Right atrium auricular region (tissue), 2 donors: ENCODE data around the gene FOXP1. TPM values are rescaled to one million over a fixed set of nuclear protein-coding genes. Genes with fewer than 3 reads are reported as not detected.
"Not testable (repeated sequence)": the region's sequence is repeated elsewhere in the genome, so short reads cannot be mapped to it uniquely, and the experiment has no call there.

Experiments used
- DNase-seq: peaks from one replicate; pipeline ENCODE4 v3.0.0-alpha.2; 2019; ENCODE audit warnings: low spot score
- H3K27ac ChIP-seq, 2 donors: fragments of 200-600 bp; sonication (generic); 1 replicate in 1 of 2; 2 replicates in 1 of 2; pipeline ENCODE4 v1.5.1; 2016 to 2019
- H3K27me3 ChIP-seq, 2 donors: fragments of 200-600 bp; sonication (generic); one replicate each; pipeline versions ENCODE4 v1.5.1 to v1.6.0; 2017 to 2019
- H3K36me3 ChIP-seq: fragments of 200-600 bp; sonication (generic); one replicate; pipeline ENCODE4 v1.5.1; 2016
- H3K4me1 ChIP-seq, 2 donors: fragments of 200-600 bp; sonication (generic); one replicate each; pipeline versions ENCODE4 v1.5.1 to v1.6.0; 2017 to 2019
- H3K4me3 ChIP-seq, 2 donors: fragments of 200-600 bp; sonication (generic); 1 replicate in 1 of 2; 2 replicates in 1 of 2; pipeline ENCODE4 v1.5.1; 2017 to 2019; ENCODE audit warnings: mild to moderate bottlenecking in 1 of 2, moderate library complexity in 1 of 2
- H3K9me3 ChIP-seq, 2 donors: fragments of 200-600 bp; sonication (generic); one replicate each; pipeline ENCODE4 v1.5.1; 2019
- total RNA-seq, 2 donors: library from RNA; depleted of rRNA; stranded (reverse); fragments of >200 nt; gene quantifications; one replicate each; pipeline ENCODE4 v1.1.0, GENCODE V29; 2016
- TF ChIP-seq, protein P1 (sequence below), 2 donors: fragments of 200-600 bp; sonication (generic); IDR thresholded peaks; one replicate each; pipeline ENCODE4 v1.5.1; 2019; ENCODE audit warnings: antibody characterized with exemption in 2 of 2

The FOXP1 gene
- total RNA-seq, 2 donors from 2014 or later = 39.2 to 59.0 TPM

- Histone ChIP-seq H3K4me1 (peaks cover 0 to 26% of the 10 kb centered on the region in 2 donors), H3K9me3 (no peaks in the 10 kb centered on the region), H3K27me3 (no peaks in the 10 kb centered on the region), H3K36me3 (no peaks in the 10 kb centered on the region), H3K4me3 (no peak overlapping the region), H3K27ac (no peak overlapping the region)
- DNase-seq = no peak
- TF ChIP-seq, protein P1, sequence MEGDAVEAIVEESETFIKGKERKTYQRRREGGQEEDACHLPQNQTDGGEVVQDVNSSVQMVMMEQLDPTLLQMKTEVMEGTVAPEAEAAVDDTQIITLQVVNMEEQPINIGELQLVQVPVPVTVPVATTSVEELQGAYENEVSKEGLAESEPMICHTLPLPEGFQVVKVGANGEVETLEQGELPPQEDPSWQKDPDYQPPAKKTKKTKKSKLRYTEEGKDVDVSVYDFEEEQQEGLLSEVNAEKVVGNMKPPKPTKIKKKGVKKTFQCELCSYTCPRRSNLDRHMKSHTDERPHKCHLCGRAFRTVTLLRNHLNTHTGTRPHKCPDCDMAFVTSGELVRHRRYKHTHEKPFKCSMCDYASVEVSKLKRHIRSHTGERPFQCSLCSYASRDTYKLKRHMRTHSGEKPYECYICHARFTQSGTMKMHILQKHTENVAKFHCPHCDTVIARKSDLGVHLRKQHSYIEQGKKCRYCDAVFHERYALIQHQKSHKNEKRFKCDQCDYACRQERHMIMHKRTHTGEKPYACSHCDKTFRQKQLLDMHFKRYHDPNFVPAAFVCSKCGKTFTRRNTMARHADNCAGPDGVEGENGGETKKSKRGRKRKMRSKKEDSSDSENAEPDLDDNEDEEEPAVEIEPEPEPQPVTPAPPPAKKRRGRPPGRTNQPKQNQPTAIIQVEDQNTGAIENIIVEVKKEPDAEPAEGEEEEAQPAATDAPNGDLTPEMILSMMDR (IDR thresholded peaks at IDR 0.05) = no peak
Observed at GRCh38 chr3:71438904-71439303, 144.6 kb downstream of the FOXP1 start.

DNA sequence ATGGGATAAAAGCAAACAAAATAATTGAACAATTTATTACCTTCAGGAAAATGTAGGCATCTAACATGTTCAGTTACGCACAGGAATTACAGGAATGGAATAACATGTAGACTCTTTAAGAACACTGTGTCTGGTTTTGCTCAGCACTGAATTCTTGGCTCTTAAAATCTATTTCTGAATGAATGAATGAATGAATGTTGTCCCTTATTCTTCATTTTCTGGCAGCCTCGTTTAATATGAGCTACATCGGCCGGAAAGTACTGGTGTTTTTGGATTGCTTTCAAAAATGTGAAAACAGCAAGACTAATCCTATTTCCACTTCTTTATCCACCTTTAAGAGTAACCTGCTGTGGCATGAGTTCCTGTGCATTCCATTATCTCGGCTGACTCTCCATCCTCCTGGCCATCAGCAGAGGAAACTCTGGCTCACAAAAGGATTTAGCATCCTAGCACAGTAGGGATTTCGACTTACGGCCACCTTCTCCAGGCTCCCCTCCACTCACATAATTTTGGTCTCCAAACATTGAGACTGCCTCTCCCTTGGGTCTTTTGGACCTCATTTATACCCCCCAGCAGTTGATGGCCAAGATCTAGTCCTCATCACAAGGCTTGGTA is 145.3 kb downstream of the FOXP1 start:
- Histone ChIP-seq H3K4me3 (no peak overlapping the region), H3K27ac (no peak overlapping the region), H3K4me1 (peaks cover 0 to 19% of the 10 kb centered on the region in 2 donors), H3K9me3 (no peaks in the 10 kb centered on the region), H3K27me3 (no peaks in the 10 kb centered on the region), H3K36me3 (no peaks in the 10 kb centered on the region)
- DNase-seq = no peak
- TF ChIP-seq, protein P1 (IDR thresholded peaks at IDR 0.05) = no peak

- no peaks in the 10 kb centered on the region for H3K9me3 ChIP-seq
- H3K27me3 ChIP-seq = no peaks in the 10 kb centered on the region
- H3K4me3 ChIP-seq = no peak overlapping the region
- no peak overlapping the region for H3K27ac ChIP-seq
- TF ChIP-seq, protein P1 (IDR thresholded peaks at IDR 0.05) = no peak
- peaks cover 0 to 18% of the 10 kb centered on the region in 2 donors for H3K4me1 ChIP-seq
- no peak for DNase-seq
- no peaks in the 10 kb centered on the region for H3K36me3 ChIP-seq
Observed at GRCh38 chr3:71436337-71436736, 147.2 kb downstream of the FOXP1 start.

GRCh38 chr3:71435836-71436235 is 147.7 kb downstream of the FOXP1 start:
- DNase-seq, H3K4me3 ChIP-seq, H3K27ac ChIP-seq, H3K27me3 ChIP-seq, H3K36me3 ChIP-seq, H3K9me3 ChIP-seq: not testable (repeated sequence)
- peaks cover 0 to 17% of the 10 kb centered on the region in 2 donors for H3K4me1 ChIP-seq

DNA sequence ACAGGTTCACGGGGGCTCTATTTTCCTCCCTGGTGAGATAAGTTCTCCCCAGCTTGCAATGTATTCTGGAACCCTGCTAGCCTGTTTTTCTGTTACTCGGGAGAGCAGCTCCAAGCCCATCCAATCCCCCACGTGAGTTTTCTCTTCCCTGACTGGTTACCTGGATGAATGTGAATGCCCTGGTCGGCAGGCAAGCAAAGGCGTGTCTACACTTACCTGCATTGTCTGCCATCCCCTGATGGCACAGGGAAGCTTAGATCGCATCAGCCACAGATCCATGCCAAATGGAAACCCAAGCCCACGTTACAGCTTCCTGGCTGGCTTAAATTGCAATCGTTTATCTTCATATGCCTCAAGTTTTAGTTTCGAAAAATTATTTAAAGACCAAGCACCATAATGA is 149.9 kb downstream of the FOXP1 start:
- peaks cover 0 to 24% of the 10 kb centered on the region in 2 donors for H3K4me1 ChIP-seq

More for the DNA sequence above, 149.9 kb downstream of the FOXP1 start:
- Histone ChIP-seq H3K27ac (no peak overlapping the region), H3K4me3 (no peak overlapping the region), H3K9me3 (no peaks in the 10 kb centered on the region), H3K27me3 (no peaks in the 10 kb centered on the region), H3K36me3 (no peaks in the 10 kb centered on the region)
- DNase-seq = no peak
- TF ChIP-seq, protein P1 (IDR thresholded peaks at IDR 0.05) = no peak
